ENCODE measurements around the gene TBK1.

GRCh38 chr12:64522807-64523206 is 70.9 kb downstream of the TBK1 start:
- TF ChIP-seq CTCF (IDR thresholded peaks at IDR 0.05) (no peak), ZFX (IDR thresholded peaks at IDR 0.05; ENCODE audit: borderline replicate concordance) (no peak)
